Fibroblast of pulmonary artery (primary cell): ENCODE results near the gene TNS4.
A peak's percentile ranks its signal among the peaks of the same experiment; 100 is the strongest.

Experiments
- DNase-seq: peaks from one replicate; pipeline ENCODE4 v3.0.0-alpha.2; 2010; ENCODE audit warnings: low read depth
- H3K4me3 ChIP-seq: replicated peaks from 2 replicates; pipeline ENCODE4 v1.5.1; 2011; ENCODE audit warnings: low read depth, mild to moderate bottlenecking, control low read depth, low read length, moderate library complexity
- CTCF ChIP-seq: IDR thresholded peaks from 2 replicates; pipeline ENCODE4 v1.5.1; 2011; ENCODE audit warnings: mild to moderate bottlenecking, control low read depth, low read length, inconsistent platforms; ENCODE audit errors: missing control alignments

TNS4 gene

GRCh38 chr17:40460604-40460967, 40.8 kb downstream of the TNS4 start:
- no peak for DNase-seq
- H3K4me3 ChIP-seq, result no peak overlapping the region
- no peak for TF ChIP-seq CTCF

GRCh38 chr17:40459636-40460603, 41.5 kb downstream of the TNS4 start:
- no peak overlapping the region for H3K4me3 ChIP-seq
- TF ChIP-seq CTCF, result no peak
- DNase-seq, result no peak

- no peak for DNase-seq
- no peak overlapping the region for H3K4me3 ChIP-seq
Measured at GRCh38 chr17:40458851-40459482, 42.5 kb downstream of the TNS4 start.

GRCh38 chr17:40457964-40458791, 43.2 kb downstream of the TNS4 start:
- H3K4me3 ChIP-seq, result no peak overlapping the region
- peak; percentile 85 for DNase-seq
- TF ChIP-seq CTCF, result no peak

More at GRCh38 chr17:40458851-40459482, 42.5 kb downstream of the TNS4 start:
- no peak for TF ChIP-seq CTCF

- no peak overlapping the region for H3K4me3 ChIP-seq
- no peak for TF ChIP-seq CTCF
- no peak for DNase-seq
Measured at GRCh38 chr17:40457369-40457768, 44.1 kb downstream of the TNS4 start.

GRCh38 chr17:40456396-40456951, 44.9 kb downstream of the TNS4 start:
- no peak for TF ChIP-seq CTCF
- no peak for DNase-seq
- no peak overlapping the region for H3K4me3 ChIP-seq
